ENCODE results near the gene OTOP3. TPM values are rescaled to one million over a fixed set of nuclear protein-coding genes. Genes with fewer than 3 reads are reported as not detected.
"Not testable (repeated sequence)": the region's sequence is repeated elsewhere in the genome, so short reads cannot be mapped to it uniquely, and the experiment has no call there.

The OTOP3 gene
- polyA plus RNA-seq, 4 donors = not detected

DNA sequence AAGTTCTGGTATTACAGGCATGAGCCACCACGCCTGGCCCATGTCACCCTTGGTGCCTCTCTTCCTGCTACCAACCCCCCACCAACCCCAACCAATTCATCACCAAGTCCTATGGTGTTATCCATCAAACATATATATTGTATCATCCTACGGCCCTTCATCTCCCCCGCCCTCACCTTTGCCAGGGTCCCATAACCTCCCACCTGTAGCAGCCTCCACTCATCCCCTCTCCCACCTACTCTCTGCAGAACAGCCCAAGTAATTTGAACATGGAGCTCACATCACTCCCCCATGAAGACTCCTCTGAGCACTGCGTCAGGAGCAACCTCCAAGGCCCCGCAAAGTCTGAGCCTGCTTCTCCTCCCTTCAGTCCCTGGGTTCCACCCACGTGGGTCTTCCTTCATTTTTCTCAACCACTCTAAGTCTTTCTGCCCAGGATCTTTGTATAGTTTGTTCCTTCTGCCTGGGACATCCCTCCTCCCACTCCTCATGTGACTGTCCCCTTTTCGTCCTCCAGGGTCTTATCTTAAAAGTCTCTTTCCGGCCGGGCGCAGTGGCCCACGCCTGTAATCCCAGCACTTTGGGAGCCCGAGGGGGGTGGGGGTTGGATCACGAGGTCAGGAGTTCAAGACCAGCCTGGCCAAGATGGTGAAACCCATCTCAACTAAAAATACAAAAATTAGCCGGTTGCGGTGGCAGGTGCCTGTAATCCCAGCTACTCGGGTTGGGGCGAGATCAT lies 43.9 kb downstream of the OTOP3 start:
- DNase-seq (ENCODE audit: low read depth in 4 of 4, low spot score in 3 of 4) = no peak

DNA sequence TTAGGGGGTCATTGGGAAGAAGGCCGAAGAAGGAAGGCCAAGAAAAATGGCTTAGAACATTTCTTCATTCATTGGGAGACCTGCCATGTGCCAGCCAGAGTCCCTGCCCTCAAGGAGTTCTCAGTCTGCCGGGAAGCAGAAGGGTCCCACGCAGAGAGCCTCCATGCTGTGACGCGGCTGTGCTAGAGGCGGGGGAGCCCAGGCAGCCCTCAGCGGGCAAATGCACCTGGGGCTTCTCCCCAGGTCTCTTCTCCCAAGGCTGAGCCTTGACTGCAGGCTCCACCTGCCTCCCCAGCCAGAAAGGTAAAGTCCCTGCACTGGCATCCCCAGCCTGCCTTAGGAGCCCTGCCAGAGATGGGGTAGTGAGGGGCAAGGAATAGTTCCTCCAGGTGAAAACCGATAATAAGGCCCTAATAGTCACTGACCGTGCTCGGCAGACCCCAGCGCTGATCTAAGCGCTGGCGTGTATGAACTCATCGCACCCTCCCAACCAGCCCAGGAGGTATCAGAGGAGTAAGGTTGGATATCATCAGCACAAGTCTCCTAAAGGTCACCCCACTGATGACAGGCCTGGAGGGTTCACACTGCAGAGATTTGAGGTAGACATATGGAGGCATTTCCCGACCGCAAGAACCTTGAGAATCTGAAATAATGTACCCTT lies 45.8 kb downstream of the OTOP3 start:
- no peak for DNase-seq (ENCODE audit: low read depth in 4 of 4, low spot score in 3 of 4)

GRCh38 chr17:74981979-74982662 lies 46.4 kb downstream of the OTOP3 start:
- DNase-seq (ENCODE audit: low read depth in 4 of 4, low spot score in 3 of 4) = no peak

DNA sequence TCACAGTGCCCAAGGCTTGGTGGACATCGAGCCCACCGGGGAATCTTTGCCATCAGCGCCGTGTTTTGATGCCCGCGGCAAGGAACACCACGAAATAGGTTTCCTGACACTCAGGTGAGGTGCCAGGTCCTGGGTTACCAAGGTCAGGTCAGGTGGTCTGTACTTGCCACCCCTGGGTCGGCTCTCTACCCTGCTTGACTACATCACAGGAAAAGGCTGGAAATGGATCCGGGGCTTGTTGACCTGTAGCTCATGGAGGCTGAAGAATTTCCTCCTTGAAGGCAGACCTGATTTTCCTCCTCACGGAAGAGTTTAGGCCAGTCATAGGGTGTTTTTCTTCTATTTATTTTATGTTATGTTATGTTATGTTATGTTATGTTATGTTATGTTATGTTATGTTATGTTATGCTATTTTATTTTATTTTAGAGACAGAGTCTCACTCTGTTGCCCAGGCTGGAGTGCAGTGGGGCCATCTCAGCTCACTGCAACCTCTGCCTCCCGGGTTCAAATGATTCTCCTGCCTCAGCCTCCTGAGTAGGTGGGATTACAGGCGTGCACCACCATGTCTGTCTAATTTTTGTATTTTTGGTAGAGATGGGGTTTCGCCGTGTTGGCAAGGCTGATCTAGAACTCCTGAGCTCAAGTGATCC lies 47.1 kb downstream of the OTOP3 start:
- not testable (repeated sequence) for DNase-seq (ENCODE audit: low read depth in 4 of 4, low spot score in 3 of 4)

DNA sequence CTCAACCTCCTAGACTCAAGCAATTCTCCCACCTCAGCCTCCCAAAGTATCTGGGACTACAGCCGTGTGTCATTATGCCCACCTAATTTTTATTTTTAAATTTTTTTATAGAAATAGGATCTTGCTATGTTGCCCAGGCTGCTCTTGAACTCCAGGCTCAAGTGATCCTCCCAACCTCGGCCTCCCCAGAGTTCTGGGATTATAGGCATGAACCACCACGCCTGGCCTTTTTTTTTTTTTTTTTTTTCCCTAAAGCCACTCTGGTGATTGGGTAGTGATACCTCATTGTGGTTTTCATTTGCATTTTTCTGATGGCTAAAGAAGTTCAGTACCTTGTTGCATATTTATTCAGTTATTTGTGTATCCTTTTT lies 50.5 kb downstream of the OTOP3 start:
- no peak for DNase-seq (ENCODE audit: low read depth in 4 of 4, low spot score in 3 of 4)

- peak in 2 of 4 donors; percentile 81 to 84 for DNase-seq (ENCODE audit: low read depth in 4 of 4, low spot score in 3 of 4)
Measured at GRCh38 chr17:74987418-74987908, 51.8 kb downstream of the OTOP3 start, which contains the start of gene CDR2L. TSS of gene CDR2L (plus strand) at chr17:74987632. CDS start at chr17:74988044, 412 bp downstream.

DNA sequence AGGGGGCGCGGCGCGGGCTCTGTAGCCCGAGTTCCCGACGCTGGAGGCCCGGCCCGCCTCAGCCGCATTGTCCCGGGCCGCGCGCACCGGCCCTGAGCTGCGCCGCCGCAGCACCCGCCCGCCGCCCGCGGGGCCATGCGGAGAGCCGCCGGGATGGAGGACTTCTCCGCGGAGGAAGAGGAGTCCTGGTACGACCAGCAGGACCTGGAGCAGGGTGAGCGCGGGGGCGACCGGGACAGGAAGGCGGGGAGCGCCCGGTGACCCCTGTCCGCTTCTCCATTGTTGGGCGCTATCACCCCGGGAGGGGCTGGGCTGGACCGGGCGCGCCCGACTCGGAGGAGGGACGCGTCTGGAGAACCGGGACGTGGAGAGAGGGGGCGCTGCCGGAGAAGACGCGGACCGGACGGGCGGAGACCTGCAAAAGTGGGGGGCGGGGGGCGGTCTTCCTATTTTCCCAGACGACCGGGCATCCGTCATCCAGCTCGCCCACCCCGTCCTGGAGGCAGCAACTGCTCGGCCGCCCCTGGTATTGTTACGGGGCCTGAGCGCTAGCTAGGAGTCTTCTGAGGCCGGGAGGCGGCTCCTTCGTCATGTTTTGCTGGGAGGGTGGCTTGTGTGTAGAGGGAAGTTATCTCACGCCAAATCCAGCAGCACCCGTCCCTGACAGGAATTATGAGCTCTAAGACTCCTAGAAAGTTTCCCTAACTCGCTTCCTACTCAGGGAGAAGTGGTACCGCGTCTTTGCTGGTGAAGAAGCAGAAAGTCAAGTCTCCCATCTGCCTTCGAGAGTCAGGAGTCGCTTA lies 52.4 kb downstream of the OTOP3 start:
- no peak for DNase-seq (ENCODE audit: low read depth in 4 of 4, low spot score in 3 of 4)

- no peak for DNase-seq (ENCODE audit: low read depth in 4 of 4, low spot score in 3 of 4)
Measured at GRCh38 chr17:74990581-74991105, 54.9 kb downstream of the OTOP3 start.

DNA sequence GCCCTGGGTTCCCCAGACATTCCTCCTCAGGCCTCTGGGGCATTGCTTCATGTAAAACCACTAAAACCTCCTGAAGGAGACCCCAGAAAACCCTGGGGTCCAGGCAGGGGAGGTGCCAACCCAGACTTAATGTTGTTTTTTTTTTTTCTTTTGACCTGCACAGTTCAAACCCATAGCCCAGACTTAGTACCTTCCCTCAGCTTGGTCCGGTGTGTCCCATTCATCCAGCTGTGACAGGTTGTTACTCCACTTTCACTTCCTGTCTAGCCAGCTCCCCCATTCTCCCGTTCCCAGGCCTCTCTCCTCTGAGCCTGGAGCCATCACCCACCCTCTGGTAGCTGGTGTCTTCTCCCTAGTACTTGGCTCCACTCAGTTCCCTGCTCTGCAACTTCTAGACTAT lies 56.5 kb downstream of the OTOP3 start:
- DNase-seq (ENCODE audit: low read depth in 4 of 4, low spot score in 3 of 4) = no peak

DNA sequence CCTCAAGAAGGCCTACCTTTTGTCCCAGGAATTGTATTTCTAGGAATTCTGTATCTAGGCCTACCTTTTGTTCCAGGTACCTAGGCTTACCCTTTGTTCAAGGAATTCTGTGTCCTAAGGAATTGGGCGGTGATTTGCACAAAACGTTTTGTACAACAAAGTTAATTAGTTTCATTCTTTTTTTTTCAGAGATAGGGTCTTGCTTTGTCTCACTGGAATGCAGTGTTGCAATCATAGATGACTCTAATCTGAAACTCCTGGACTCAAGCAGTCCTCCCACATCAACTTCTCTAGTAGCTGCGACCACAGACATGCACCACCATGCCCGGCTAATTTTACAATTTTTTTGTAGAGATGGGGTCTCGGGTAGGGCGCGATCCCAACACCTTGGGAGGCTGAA lies 58.7 kb downstream of the OTOP3 start:
- no peak for DNase-seq (ENCODE audit: low read depth in 4 of 4, low spot score in 3 of 4)

DNA sequence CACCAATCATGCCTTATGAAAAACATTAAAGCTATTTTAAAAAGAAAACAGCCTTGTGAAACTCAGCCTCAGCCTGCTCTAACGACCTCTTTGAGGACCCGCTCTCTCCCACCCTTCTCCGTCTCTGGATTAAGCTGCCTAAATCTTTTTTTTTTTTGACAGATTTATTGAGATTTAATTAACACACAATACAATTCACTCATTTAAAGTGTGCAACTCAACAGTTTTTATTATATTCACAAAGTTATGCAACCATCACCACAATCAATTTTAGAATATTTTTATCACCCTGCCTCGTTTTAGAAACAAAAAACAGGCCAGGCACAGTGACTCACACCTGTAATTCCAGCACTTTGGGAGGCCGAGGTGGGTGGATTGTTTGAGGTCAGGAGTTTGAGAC lies 60.1 kb downstream of the OTOP3 start:
- DNase-seq (ENCODE audit: low read depth in 4 of 4, low spot score in 3 of 4) = no peak

DNA sequence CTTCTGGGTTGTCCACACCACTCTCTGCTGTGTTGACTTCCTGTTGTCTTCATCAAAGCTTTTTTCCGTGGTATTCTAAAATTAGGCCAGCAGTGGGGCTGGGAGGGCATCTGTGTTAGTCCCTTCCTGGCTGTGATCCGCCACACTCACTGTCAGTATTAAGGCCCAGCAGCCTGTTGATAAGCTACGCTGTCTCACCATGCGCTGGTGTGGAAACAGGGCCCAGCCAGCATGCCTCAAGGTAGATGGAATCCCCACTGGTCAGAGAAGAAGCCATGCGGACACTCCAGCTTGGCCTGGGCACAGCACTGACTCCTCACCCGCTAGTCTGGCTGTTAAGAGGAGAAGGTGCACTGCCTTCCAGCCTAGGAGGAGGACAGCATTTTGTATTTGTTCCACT lies 63.1 kb downstream of the OTOP3 start:
- no peak for DNase-seq (ENCODE audit: low read depth in 4 of 4, low spot score in 3 of 4)

DNA sequence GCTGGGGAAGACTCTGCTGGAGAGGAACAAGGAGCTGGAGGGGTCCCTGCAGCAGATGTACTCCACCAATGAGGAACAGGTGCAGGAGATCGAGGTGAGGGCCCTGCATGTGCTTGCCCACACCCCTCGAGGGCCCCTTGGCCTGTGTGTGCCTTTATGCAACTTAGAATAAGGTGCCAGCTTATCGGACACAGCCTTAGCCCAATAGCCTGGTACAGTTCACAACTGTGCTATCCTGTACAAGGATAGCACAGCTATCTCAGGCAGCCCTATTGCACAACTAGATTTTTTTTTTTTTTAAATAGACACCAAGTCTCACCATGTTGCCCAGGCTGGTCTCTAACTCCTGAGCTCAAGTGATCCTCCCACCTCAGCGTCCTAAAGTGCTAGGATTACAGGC lies 63.8 kb downstream of the OTOP3 start:
- no peak for DNase-seq (ENCODE audit: low read depth in 4 of 4, low spot score in 3 of 4)

Other genes with a start within 250 kb of the OTOP3 start
- gene CD300LF, start 223.0 kb upstream of the OTOP3 start, polyA plus RNA-seq (ENCODE audit: insufficient read length in 4 of 4) = under 1 TPM; 0.23 to 0.38 (median 0.30) TPM
- gene RAB37, start 198.6 kb upstream of the OTOP3 start, polyA plus RNA-seq (ENCODE audit: insufficient read length in 4 of 4) = 1 to 10 TPM; 1.7 to 5.6 (median 4.3) TPM
- 100 to 1,000 TPM in 3 of 4 donors, 10 to 100 TPM in 1; 22.4 to 179 (median 151) TPM for gene NHERF1, start 187.3 kb upstream of the OTOP3 start, polyA plus RNA-seq (ENCODE audit: insufficient read length in 4 of 4)
- gene NAT9, start 159.6 kb upstream of the OTOP3 start, polyA plus RNA-seq (ENCODE audit: insufficient read length in 4 of 4) = 10 to 100 TPM; 40.1 to 57.4 (median 44.6) TPM
- gene GRIN2C, start 76.0 kb upstream of the OTOP3 start, polyA plus RNA-seq (ENCODE audit: insufficient read length in 4 of 4) = under 1 TPM; 0.13 to 0.74 (median 0.27) TPM
- 10 to 100 TPM in 1 of 4 donors, 1 to 10 TPM in 3; 4.3 to 11.3 (median 6.1) TPM for gene FDXR, start 62.9 kb upstream of the OTOP3 start, polyA plus RNA-seq (ENCODE audit: insufficient read length in 4 of 4)
- gene FADS6, start 42.3 kb upstream of the OTOP3 start, polyA plus RNA-seq (ENCODE audit: insufficient read length in 4 of 4) = under 1 TPM in 2 of 4 donors, not detected in 2; 0.36 to 0.49 TPM
- gene USH1G, start 12.6 kb upstream of the OTOP3 start, polyA plus RNA-seq (ENCODE audit: insufficient read length in 4 of 4) = under 1 TPM; 0.48 to 0.82 (median 0.60) TPM
- under 1 TPM in 1 of 4 donors, not detected in 3; 0.08 TPM for gene OTOP2, start 11.6 kb upstream of the OTOP3 start, polyA plus RNA-seq (ENCODE audit: insufficient read length in 4 of 4)
- 10 to 100 TPM in 3 of 4 donors, 1 to 10 TPM in 1; 5.4 to 19.6 (median 12.6) TPM for gene HID1, start 36.9 kb downstream of the OTOP3 start, polyA plus RNA-seq (ENCODE audit: insufficient read length in 4 of 4)
- gene CDR2L, start 51.7 kb downstream of the OTOP3 start, polyA plus RNA-seq (ENCODE audit: insufficient read length in 4 of 4) = 1 to 10 TPM; 7.4 to 9.7 (median 9.0) TPM
- gene MRPL58, start 76.8 kb downstream of the OTOP3 start, polyA plus RNA-seq (ENCODE audit: insufficient read length in 4 of 4) = 10 to 100 TPM; 19.1 to 29.5 (median 25.6) TPM
- gene ATP5PD, start 111.1 kb downstream of the OTOP3 start, polyA plus RNA-seq (ENCODE audit: insufficient read length in 4 of 4) = 100 to 1,000 TPM; 181 to 366 (median 314) TPM
- gene KCTD2, start 111.3 kb downstream of the OTOP3 start, polyA plus RNA-seq (ENCODE audit: insufficient read length in 4 of 4) = 10 to 100 TPM; 27.8 to 36.6 (median 31.1) TPM
- gene SLC16A5, start 152.1 kb downstream of the OTOP3 start, polyA plus RNA-seq (ENCODE audit: insufficient read length in 4 of 4) = 10 to 100 TPM; 13.4 to 43.4 (median 23.9) TPM
- 10 to 100 TPM in 3 of 4 donors, 1 to 10 TPM in 1; 7.6 to 21.2 (median 16.0) TPM for gene ARMC7, start 174.1 kb downstream of the OTOP3 start, polyA plus RNA-seq (ENCODE audit: insufficient read length in 4 of 4)
- gene NT5C, start 195.8 kb downstream of the OTOP3 start, polyA plus RNA-seq (ENCODE audit: insufficient read length in 4 of 4) = 10 to 100 TPM; 33.1 to 68.4 (median 48.5) TPM
- 100 to 1,000 TPM in 1 of 4 donors, 10 to 100 TPM in 3; 57.9 to 103 (median 92.5) TPM for gene JPT1, start 218.6 kb downstream of the OTOP3 start, polyA plus RNA-seq (ENCODE audit: insufficient read length in 4 of 4)
- gene SUMO2, start 247.1 kb downstream of the OTOP3 start, polyA plus RNA-seq (ENCODE audit: insufficient read length in 4 of 4) = 100 to 1,000 TPM; 632 to 882 (median 751) TPM